ENCODE results near the gene CTNNBIP1. TPM values are rescaled to one million over a fixed set of nuclear protein-coding genes. Genes with fewer than 3 reads are reported as not detected.

CTNNBIP1 gene
- total and polyA plus RNA-seq, 2 donors (not counting 1 experiment from before 2014, with no cell fraction given), result 6.9 to 8.7 TPM

- Mint-ChIP-seq H3K27ac (no peak overlapping the region), H3K4me1 (peaks cover 27% of the 10 kb centered on the region), H3K4me3 (no peak overlapping the region), H3K9me3 (ENCODE audit: insufficient read depth) (no peaks in the 10 kb centered on the region), H3K27me3 (no peaks in the 10 kb centered on the region)
- no peak overlapping the region for H3K27ac ChIP-seq (ENCODE audit: low read length in 2 of 2)
- peaks cover 18 to 24% of the 10 kb centered on the region in 2 donors for H3K4me1 ChIP-seq (ENCODE audit: control insufficient read depth in 2 of 2, insufficient read depth in 2 of 2, low read length in 2 of 2)
- no peak for DNase-seq
- no peak for ATAC-seq (ENCODE audit: low read depth)
- H3K4me3 ChIP-seq (ENCODE audit: control extremely low read depth in 1 of 5, extremely low read depth in 1 of 5, insufficient read depth in 1 of 5, low read depth in 2 of 5, low read length in 4 of 5), result no peak overlapping the region
- H4K20me1 ChIP-seq (ENCODE audit: control insufficient read depth, insufficient read depth, low read length, poor library complexity, severe bottlenecking), result no peaks in the 10 kb centered on the region
- H3K9ac ChIP-seq (ENCODE audit: low read length), result no peak overlapping the region
- peaks cover 0 to 1% of the 10 kb centered on the region in 2 experiments for H3K36me3 ChIP-seq (replicated peaks in 1 of 2; ENCODE audit: control extremely low read depth in 1 of 2, control insufficient read depth in 1 of 2, extremely low read depth in 1 of 2, insufficient read depth in 2 of 2, low read length in 1 of 2)
- H3K4me2 ChIP-seq (replicated peaks; ENCODE audit: low read depth, low read length, poor library complexity, severe bottlenecking), result no peak overlapping the region
- H3K79me2 ChIP-seq (ENCODE audit: control insufficient read depth, insufficient read depth, low read length), result peaks cover 41% of the 10 kb centered on the region
- 82% methylated on average over 4 of the region's 4 CpGs for WGBS (ENCODE audit: insufficient coverage)
- H3K27me3 ChIP-seq (replicated peaks in 1 of 4; ENCODE audit: control extremely low read depth in 1 of 4, control insufficient read depth in 3 of 4, insufficient read depth in 4 of 4, low read length in 3 of 4), result no peaks in the 10 kb centered on the region
- CTCF ChIA-PET, result interaction anchor here (1.1 kb wide), 1 partner anchor 37 kb away, joined by 3 read pairs; no protein-coding TSS in a partner anchor
- intact Hi-C loops (cut with micrococcal nuclease), result no loop called here
- POLR2A ChIA-PET, result interaction anchor here (0.6 kb wide), 1 partner anchor 60 kb away, joined by 5 read pairs; no protein-coding TSS in a partner anchor
- no peaks in the 10 kb centered on the region for H3K9me3 ChIP-seq (ENCODE audit: control extremely low read depth in 1 of 3, control insufficient read depth in 2 of 3, insufficient read depth in 1 of 3, low read length in 2 of 3)
- TF ChIP-seq EZH2 (IDR thresholded peaks at IDR 0.05; ENCODE audit: borderline replicate concordance, insufficient read depth, low read depth, low read length, poor library complexity, severe bottlenecking) (no peak), CTCF (IDR thresholded peaks at IDR 0.05) (no peak)
- H2AFZ ChIP-seq (ENCODE audit: insufficient read depth, low read depth, low read length, poor library complexity, severe bottlenecking), result no peak overlapping the region
Measured at GRCh38 chr1:9905010-9905409, 5.1 kb downstream of the CTNNBIP1 start.

- 88% methylated on average over 2 of the region's 3 CpGs for WGBS (ENCODE audit: insufficient coverage)
- CTCF ChIA-PET, result interaction anchor here (0.5 to 1.1 kb wide), 2 partner anchors 36 to 49 kb away, joined by 3 to 4 read pairs; no protein-coding TSS in a partner anchor
- Histone ChIP-seq H3K4me1 (ENCODE audit: control insufficient read depth in 2 of 2, insufficient read depth in 2 of 2, low read length in 2 of 2) (peaks cover 18 to 26% of the 10 kb centered on the region in 2 donors), H3K79me2 (ENCODE audit: control insufficient read depth, insufficient read depth, low read length) (peaks cover 42% of the 10 kb centered on the region), H3K27ac (ENCODE audit: low read length in 2 of 2) (no peak overlapping the region), H3K4me3 (ENCODE audit: control extremely low read depth in 1 of 5, extremely low read depth in 1 of 5, insufficient read depth in 1 of 5, low read depth in 2 of 5, low read length in 4 of 5) (no peak overlapping the region), H3K9me3 (ENCODE audit: control extremely low read depth in 1 of 3, control insufficient read depth in 2 of 3, insufficient read depth in 1 of 3, low read length in 2 of 3) (no peaks in the 10 kb centered on the region), H4K20me1 (ENCODE audit: control insufficient read depth, insufficient read depth, low read length, poor library complexity, severe bottlenecking) (no peaks in the 10 kb centered on the region), H3K27me3 (replicated peaks in 1 of 4; ENCODE audit: control extremely low read depth in 1 of 4, control insufficient read depth in 3 of 4, insufficient read depth in 4 of 4, low read length in 3 of 4) (no peaks in the 10 kb centered on the region), H3K4me2 (replicated peaks; ENCODE audit: low read depth, low read length, poor library complexity, severe bottlenecking) (no peak overlapping the region), H3K36me3 (replicated peaks in 1 of 2; ENCODE audit: control extremely low read depth in 1 of 2, control insufficient read depth in 1 of 2, extremely low read depth in 1 of 2, insufficient read depth in 2 of 2, low read length in 1 of 2) (peaks cover 0 to 1% of the 10 kb centered on the region in 2 experiments), H3K9ac (ENCODE audit: low read length) (no peak overlapping the region), H2AFZ (ENCODE audit: insufficient read depth, low read depth, low read length, poor library complexity, severe bottlenecking) (no peak overlapping the region)
- TF ChIP-seq EZH2 (IDR thresholded peaks at IDR 0.05; ENCODE audit: borderline replicate concordance, insufficient read depth, low read depth, low read length, poor library complexity, severe bottlenecking) (no peak), CTCF (IDR thresholded peaks at IDR 0.05) (no peak)
- no peak for DNase-seq
- no peak for ATAC-seq (ENCODE audit: low read depth)
- H3K9me3 Mint-ChIP-seq (ENCODE audit: insufficient read depth), result no peaks in the 10 kb centered on the region
- H3K27me3 Mint-ChIP-seq, result no peaks in the 10 kb centered on the region
- POLR2A ChIA-PET, result no interaction called here
- intact Hi-C loops (cut with micrococcal nuclease), result no loop called here
- H3K4me3 Mint-ChIP-seq, result no peak overlapping the region
- H3K4me1 Mint-ChIP-seq, result peaks cover 27% of the 10 kb centered on the region
- H3K27ac Mint-ChIP-seq, result no peak overlapping the region
Measured at GRCh38 chr1:9904596-9904995, 5.5 kb downstream of the CTNNBIP1 start.
